Type B pancreatic cell (in vitro differentiated cells): ENCODE measurements around the gene TMSB15B. TPM values are rescaled to one million over a fixed set of nuclear protein-coding genes. Genes with fewer than 3 reads are reported as not detected.
"Not testable (repeated sequence)": the region's sequence is repeated elsewhere in the genome, so short reads cannot be mapped to it uniquely, and the experiment has no call there.

Experiments used
- DNase-seq: peaks from one replicate; pipeline ENCODE4 v3.0.0; 2021; ENCODE audit warnings: mixed read lengths; ENCODE audit not compliant: unreplicated experiment; ENCODE audit errors: extremely low spot score
- H3K27ac Mint-ChIP-seq: 2 replicates; pipeline ENCODE4 v1.8.0; 2021; ENCODE audit warnings: mild to moderate bottlenecking, mixed read lengths
- H3K27me3 Mint-ChIP-seq: 2 replicates; pipeline ENCODE4 v1.8.0; 2021; ENCODE audit warnings: mixed read lengths
- H3K36me3 Mint-ChIP-seq: 2 replicates; pipeline ENCODE4 v1.8.0; 2021; ENCODE audit warnings: mixed read lengths
- H3K4me1 Mint-ChIP-seq: one replicate; pipeline ENCODE4 v1.8.0; 2021; ENCODE audit warnings: mixed read lengths; ENCODE audit not compliant: unreplicated experiment
- H3K4me3 Mint-ChIP-seq: 2 replicates; pipeline ENCODE4 v1.8.0; 2021; ENCODE audit warnings: mild to moderate bottlenecking, mixed read lengths
- H3K9me3 Mint-ChIP-seq: 2 replicates; pipeline ENCODE4 v1.8.0; 2021; ENCODE audit warnings: mixed read lengths
- total RNA-seq: library from RNA; stranded (reverse); gene quantifications from 2 replicates; pipeline ENCODE4 v1.2.1, GENCODE V29; 2021; ENCODE audit warnings: low replicate concordance
- TF ChIP-seq, protein P1 (sequence below): fragments of 200-600 bp; sonication (generic); conservative IDR thresholded peaks from 2 replicates; pipeline ENCODE4 v1.5.0; 2021; ENCODE audit warnings: antibody characterized with exemption, mild to moderate bottlenecking

TMSB15B gene
- total RNA-seq, 1 donor from 2014 or later: 23.0 TPM

DNA sequence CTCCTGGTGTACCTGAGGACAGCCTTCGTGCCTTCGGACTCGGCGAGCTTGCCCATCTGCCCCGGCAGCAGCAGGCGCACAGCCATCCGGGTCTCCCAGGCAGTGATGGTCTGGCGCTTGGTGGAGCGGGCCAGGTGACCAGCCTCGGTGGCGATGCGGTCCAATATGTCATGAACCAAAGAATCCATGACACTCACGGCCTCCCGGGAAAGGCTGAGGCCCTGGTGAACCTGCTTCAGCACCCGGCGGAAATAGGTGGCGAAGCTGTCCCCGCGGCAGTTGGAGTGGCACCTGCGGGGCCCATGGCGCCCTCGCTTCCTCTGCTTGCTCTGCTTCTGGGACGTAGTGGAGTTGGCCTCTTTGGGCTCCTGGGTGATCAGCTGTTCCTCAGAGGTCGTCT is 50.7 kb downstream of the TMSB15B start:
- no peaks in the 10 kb centered on the region for H3K27me3 Mint-ChIP-seq
- H3K4me3 Mint-ChIP-seq: no peak overlapping the region
- H3K36me3 Mint-ChIP-seq: no peaks in the 10 kb centered on the region
- DNase-seq: no peak
- no peak overlapping the region for H3K27ac Mint-ChIP-seq
- no peaks in the 10 kb centered on the region for H3K4me1 Mint-ChIP-seq
- TF ChIP-seq, protein P1, sequence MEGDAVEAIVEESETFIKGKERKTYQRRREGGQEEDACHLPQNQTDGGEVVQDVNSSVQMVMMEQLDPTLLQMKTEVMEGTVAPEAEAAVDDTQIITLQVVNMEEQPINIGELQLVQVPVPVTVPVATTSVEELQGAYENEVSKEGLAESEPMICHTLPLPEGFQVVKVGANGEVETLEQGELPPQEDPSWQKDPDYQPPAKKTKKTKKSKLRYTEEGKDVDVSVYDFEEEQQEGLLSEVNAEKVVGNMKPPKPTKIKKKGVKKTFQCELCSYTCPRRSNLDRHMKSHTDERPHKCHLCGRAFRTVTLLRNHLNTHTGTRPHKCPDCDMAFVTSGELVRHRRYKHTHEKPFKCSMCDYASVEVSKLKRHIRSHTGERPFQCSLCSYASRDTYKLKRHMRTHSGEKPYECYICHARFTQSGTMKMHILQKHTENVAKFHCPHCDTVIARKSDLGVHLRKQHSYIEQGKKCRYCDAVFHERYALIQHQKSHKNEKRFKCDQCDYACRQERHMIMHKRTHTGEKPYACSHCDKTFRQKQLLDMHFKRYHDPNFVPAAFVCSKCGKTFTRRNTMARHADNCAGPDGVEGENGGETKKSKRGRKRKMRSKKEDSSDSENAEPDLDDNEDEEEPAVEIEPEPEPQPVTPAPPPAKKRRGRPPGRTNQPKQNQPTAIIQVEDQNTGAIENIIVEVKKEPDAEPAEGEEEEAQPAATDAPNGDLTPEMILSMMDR: no peak
- H3K9me3 Mint-ChIP-seq: no peaks in the 10 kb centered on the region

DNA sequence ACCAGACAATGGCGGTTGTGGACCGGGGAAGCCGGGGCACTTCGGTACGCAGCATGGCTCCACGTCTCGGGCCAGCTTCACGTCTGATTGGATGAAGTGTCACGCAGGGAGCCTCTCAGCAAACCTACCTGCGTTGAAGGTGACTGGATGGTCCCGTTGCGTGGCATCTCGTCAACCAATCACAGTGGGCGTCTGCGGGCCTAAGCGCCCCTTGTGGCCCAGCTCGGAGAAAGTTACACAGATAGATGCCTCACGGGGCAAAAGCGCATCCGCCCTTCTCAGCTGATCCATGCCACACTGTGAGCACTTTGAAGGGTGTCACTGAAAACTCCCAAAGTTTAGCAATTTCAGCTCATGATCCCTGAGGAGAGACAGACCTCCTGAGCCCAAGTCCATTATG is 51.2 kb downstream of the TMSB15B start, which contains the start of gene H2BW1:
Gene H2BW1 (minus strand): TSS at position 103 of the 400 bp plus-strand sequence. CDS start 132 bp downstream, outside the sequence.
- no peak within 1 kb of the TSS for H3K27ac Mint-ChIP-seq

DNA sequence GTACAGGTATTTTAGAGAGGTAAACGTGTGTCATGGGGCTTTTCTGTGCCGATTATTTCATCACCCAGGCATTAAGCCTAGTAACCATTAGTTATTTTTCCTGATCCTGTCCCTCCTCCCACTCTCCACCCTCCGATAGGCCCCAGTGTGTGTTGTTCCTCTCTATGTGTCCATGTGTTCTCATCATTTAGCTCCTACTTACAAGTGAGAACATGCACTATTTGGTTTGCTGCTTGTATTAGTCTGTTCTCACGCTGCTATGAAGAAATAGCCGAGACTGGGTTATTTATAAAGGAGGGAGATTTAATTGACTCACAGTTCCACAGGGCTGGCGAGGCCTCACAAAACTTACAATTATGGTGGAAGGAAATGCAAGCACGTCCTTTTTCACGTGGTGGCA is 53.1 kb downstream of the TMSB15B start:
- H3K9me3 Mint-ChIP-seq: not testable (repeated sequence)

More for the DNA sequence above, 51.2 kb downstream of the TMSB15B start, which contains the start of gene H2BW1:
- no peaks in the 10 kb centered on the region for H3K4me1 Mint-ChIP-seq
- no peaks in the 10 kb centered on the region for H3K9me3 Mint-ChIP-seq
- H3K4me3 Mint-ChIP-seq: no peak within 1 kb of the TSS
- DNase-seq: no peak
- no peaks in the 10 kb centered on the region for H3K36me3 Mint-ChIP-seq
- no peaks in the 10 kb centered on the region for H3K27me3 Mint-ChIP-seq
- TF ChIP-seq, protein P1: no peak

More for the DNA sequence above, 53.1 kb downstream of the TMSB15B start:
- not testable (repeated sequence) for H3K36me3 Mint-ChIP-seq, H3K27ac Mint-ChIP-seq, H3K4me3 Mint-ChIP-seq, H3K4me1 Mint-ChIP-seq, H3K27me3 Mint-ChIP-seq, DNase-seq

Other genes starting within 250 kb of the TMSB15B start
- 0.64 and 55.3 TPM in 2 replicates for gene PLP1, start 185.8 kb upstream of the TMSB15B start, total RNA-seq
- 1.4 and 2.8 TPM in 2 replicates for gene RAB9B, start 130.4 kb upstream of the TMSB15B start, total RNA-seq
- not detected in 2 replicates for gene H2BW1, start 51.1 kb downstream of the TMSB15B start, total RNA-seq
- gene H2BW2, start 77.3 kb downstream of the TMSB15B start, total RNA-seq: not detected in 2 replicates
- gene TMSB15C, start 113.6 kb downstream of the TMSB15B start, total RNA-seq: 4.4 and 16.5 TPM in 2 replicates
- gene ZCCHC18, start 149.9 kb downstream of the TMSB15B start, total RNA-seq: 2.6 and 9.0 TPM in 2 replicates
- gene SLC25A53, start 194.4 kb downstream of the TMSB15B start, total RNA-seq: 8.8 and 9.3 TPM in 2 replicates
- gene FAM199X, start 203.8 kb downstream of the TMSB15B start, total RNA-seq: 17.4 and 18.5 TPM in 2 replicates